Measurements from ENCODE around the gene UFD1. TPM values are rescaled to one million over a fixed set of nuclear protein-coding genes. Genes with fewer than 3 reads are reported as not detected.

Gene UFD1
- total and polyA plus RNA-seq, 2 donors (not counting 1 experiment from before 2014, with no cell fraction given): 43.5 to 70.1 TPM

- ChIA-PET CTCF (interaction anchor here (0.8 to 0.9 kb wide), 2 partner anchors 166 to 478 kb away, joined by 3 to 6 read pairs; no protein-coding TSS in a partner anchor), POLR2A (no interaction called here)
- no peak overlapping the region for H3K4me2 ChIP-seq (replicated peaks; ENCODE audit: low read depth, low read length, poor library complexity, severe bottlenecking)
- H3K27me3 Mint-ChIP-seq: no peaks in the 10 kb centered on the region
- intact Hi-C loops (cut with micrococcal nuclease): no loop called here
- 98% methylated on average over 5 of the region's 7 CpGs for WGBS (ENCODE audit: insufficient coverage)
- H3K27ac Mint-ChIP-seq: no peak overlapping the region
- H3K27me3 ChIP-seq (replicated peaks in 1 of 4; ENCODE audit: control extremely low read depth in 1 of 4, control insufficient read depth in 3 of 4, insufficient read depth in 4 of 4, low read length in 3 of 4): no peaks in the 10 kb centered on the region
- no peak overlapping the region for H3K27ac ChIP-seq (ENCODE audit: low read length in 2 of 2)
- no peak overlapping the region for H3K9ac ChIP-seq (ENCODE audit: low read length)
- H3K9me3 ChIP-seq (ENCODE audit: control extremely low read depth in 1 of 3, control insufficient read depth in 2 of 3, insufficient read depth in 1 of 3, low read length in 2 of 3): no peaks in the 10 kb centered on the region
- no peaks in the 10 kb centered on the region for H3K9me3 Mint-ChIP-seq (ENCODE audit: insufficient read depth)
- H3K36me3 ChIP-seq (replicated peaks in 1 of 2; ENCODE audit: control extremely low read depth in 1 of 2, control insufficient read depth in 1 of 2, extremely low read depth in 1 of 2, insufficient read depth in 2 of 2, low read length in 1 of 2): peaks cover 3 to 53% of the 10 kb centered on the region in 2 experiments
- DNase-seq (no peak), ATAC-seq (ENCODE audit: low read depth) (no peak)
- H3K4me1 Mint-ChIP-seq: no peaks in the 10 kb centered on the region
- no peak overlapping the region for H2AFZ ChIP-seq (ENCODE audit: insufficient read depth, low read depth, low read length, poor library complexity, severe bottlenecking)
- TF ChIP-seq, protein P1, sequence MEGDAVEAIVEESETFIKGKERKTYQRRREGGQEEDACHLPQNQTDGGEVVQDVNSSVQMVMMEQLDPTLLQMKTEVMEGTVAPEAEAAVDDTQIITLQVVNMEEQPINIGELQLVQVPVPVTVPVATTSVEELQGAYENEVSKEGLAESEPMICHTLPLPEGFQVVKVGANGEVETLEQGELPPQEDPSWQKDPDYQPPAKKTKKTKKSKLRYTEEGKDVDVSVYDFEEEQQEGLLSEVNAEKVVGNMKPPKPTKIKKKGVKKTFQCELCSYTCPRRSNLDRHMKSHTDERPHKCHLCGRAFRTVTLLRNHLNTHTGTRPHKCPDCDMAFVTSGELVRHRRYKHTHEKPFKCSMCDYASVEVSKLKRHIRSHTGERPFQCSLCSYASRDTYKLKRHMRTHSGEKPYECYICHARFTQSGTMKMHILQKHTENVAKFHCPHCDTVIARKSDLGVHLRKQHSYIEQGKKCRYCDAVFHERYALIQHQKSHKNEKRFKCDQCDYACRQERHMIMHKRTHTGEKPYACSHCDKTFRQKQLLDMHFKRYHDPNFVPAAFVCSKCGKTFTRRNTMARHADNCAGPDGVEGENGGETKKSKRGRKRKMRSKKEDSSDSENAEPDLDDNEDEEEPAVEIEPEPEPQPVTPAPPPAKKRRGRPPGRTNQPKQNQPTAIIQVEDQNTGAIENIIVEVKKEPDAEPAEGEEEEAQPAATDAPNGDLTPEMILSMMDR (IDR thresholded peaks at IDR 0.05): no peak
- TF ChIP-seq EZH2 (IDR thresholded peaks at IDR 0.05; ENCODE audit: borderline replicate concordance, insufficient read depth, low read depth, low read length, poor library complexity, severe bottlenecking): no peak
- H3K4me3 Mint-ChIP-seq: no peak overlapping the region
- H3K4me3 ChIP-seq (ENCODE audit: control extremely low read depth in 1 of 5, extremely low read depth in 1 of 5, insufficient read depth in 1 of 5, low read depth in 2 of 5, low read length in 4 of 5): no peak overlapping the region
- no peaks in the 10 kb centered on the region for H3K4me1 ChIP-seq (ENCODE audit: control insufficient read depth in 2 of 2, insufficient read depth in 2 of 2, low read length in 2 of 2)
- no peaks in the 10 kb centered on the region for H3K79me2 ChIP-seq (ENCODE audit: control insufficient read depth, insufficient read depth, low read length)
- H4K20me1 ChIP-seq (ENCODE audit: control insufficient read depth, insufficient read depth, low read length, poor library complexity, severe bottlenecking): no peaks in the 10 kb centered on the region
These were observed 15.2 kb downstream of the UFD1 start for GRCh38 chr22:19463491-19464469.

DNA sequence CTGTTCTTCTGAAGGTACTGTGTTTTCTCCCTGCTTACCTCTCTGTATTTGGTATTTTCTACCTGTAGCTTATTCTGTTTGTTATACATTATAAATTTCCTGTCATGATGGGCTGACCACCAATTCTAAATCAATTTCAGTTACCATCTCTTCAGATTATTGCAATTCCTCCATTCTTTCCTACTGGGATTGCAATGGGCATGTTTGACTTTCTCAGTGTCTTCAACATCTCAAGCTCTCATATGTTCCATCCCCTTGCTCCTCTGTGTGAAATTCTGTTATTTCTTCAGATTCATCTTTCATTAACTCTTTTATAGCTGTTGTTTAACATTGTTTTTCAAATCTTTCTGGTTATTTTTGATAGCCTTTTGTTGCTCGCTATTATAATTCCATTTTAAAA lies 16.0 kb downstream of the UFD1 start:
- WGBS (ENCODE audit: insufficient coverage): no CpG with 5 or more reads among the region's 1 CpG
- Mint-ChIP-seq H3K27me3 (no peaks in the 10 kb centered on the region), H3K4me3 (no peak overlapping the region), H3K9me3 (ENCODE audit: insufficient read depth) (no peaks in the 10 kb centered on the region), H3K27ac (no peak overlapping the region), H3K4me1 (no peaks in the 10 kb centered on the region)
- H3K79me2 ChIP-seq (ENCODE audit: control insufficient read depth, insufficient read depth, low read length): no peaks in the 10 kb centered on the region
- no peaks in the 10 kb centered on the region for H3K9me3 ChIP-seq (ENCODE audit: control extremely low read depth in 1 of 3, control insufficient read depth in 2 of 3, insufficient read depth in 1 of 3, low read length in 2 of 3)
- no peaks in the 10 kb centered on the region for H3K27me3 ChIP-seq (replicated peaks in 1 of 4; ENCODE audit: control extremely low read depth in 1 of 4, control insufficient read depth in 3 of 4, insufficient read depth in 4 of 4, low read length in 3 of 4)
- no peak overlapping the region for H3K9ac ChIP-seq (ENCODE audit: low read length)
- no peak overlapping the region for H3K27ac ChIP-seq (ENCODE audit: low read length in 2 of 2)
- CTCF ChIA-PET: interaction anchor here (0.7 kb wide), 1 partner anchor 15 kb away, joined by 4 read pairs; no protein-coding TSS in a partner anchor
- POLR2A ChIA-PET: no interaction called here
- no peak for ATAC-seq (ENCODE audit: low read depth)
- H4K20me1 ChIP-seq (ENCODE audit: control insufficient read depth, insufficient read depth, low read length, poor library complexity, severe bottlenecking): no peaks in the 10 kb centered on the region
- intact Hi-C loops (cut with micrococcal nuclease): no loop called here
- no peaks in the 10 kb centered on the region for H3K4me1 ChIP-seq (ENCODE audit: control insufficient read depth in 2 of 2, insufficient read depth in 2 of 2, low read length in 2 of 2)
- no peak overlapping the region for H3K4me2 ChIP-seq (replicated peaks; ENCODE audit: low read depth, low read length, poor library complexity, severe bottlenecking)
- H2AFZ ChIP-seq (ENCODE audit: insufficient read depth, low read depth, low read length, poor library complexity, severe bottlenecking): no peak overlapping the region
- H3K4me3 ChIP-seq (ENCODE audit: control extremely low read depth in 1 of 5, extremely low read depth in 1 of 5, insufficient read depth in 1 of 5, low read depth in 2 of 5, low read length in 4 of 5): no peak overlapping the region
- no peak for TF ChIP-seq EZH2 (IDR thresholded peaks at IDR 0.05; ENCODE audit: borderline replicate concordance, insufficient read depth, low read depth, low read length, poor library complexity, severe bottlenecking)
- DNase-seq: no peak
- peaks cover 3 to 51% of the 10 kb centered on the region in 2 experiments for H3K36me3 ChIP-seq (replicated peaks in 1 of 2; ENCODE audit: control extremely low read depth in 1 of 2, control insufficient read depth in 1 of 2, extremely low read depth in 1 of 2, insufficient read depth in 2 of 2, low read length in 1 of 2)
